ENCODE data around the gene PRDX5.

PRDX5 gene

DNA sequence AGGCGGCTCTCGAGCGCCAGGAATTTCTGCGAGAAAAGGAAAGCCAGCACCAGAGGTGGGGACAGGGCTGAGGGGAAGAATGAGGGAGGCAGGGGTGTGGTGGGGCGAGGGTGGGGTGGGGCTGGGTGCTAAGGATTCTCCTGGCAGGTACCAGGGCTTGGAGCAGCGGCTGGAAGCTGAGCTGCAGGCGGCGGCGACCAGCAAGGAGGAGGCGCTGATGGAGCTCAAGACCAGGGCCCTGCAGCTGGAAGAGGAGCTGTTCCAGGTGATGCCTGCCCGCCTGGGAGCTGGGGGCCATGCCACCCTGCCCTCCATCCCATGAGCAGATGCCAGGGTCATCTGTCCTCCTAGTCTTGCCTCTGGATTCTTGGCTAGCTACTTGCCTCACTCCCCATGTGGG, 31.5 kb downstream of the PRDX5 start:
- DNase-seq: no peak

DNA sequence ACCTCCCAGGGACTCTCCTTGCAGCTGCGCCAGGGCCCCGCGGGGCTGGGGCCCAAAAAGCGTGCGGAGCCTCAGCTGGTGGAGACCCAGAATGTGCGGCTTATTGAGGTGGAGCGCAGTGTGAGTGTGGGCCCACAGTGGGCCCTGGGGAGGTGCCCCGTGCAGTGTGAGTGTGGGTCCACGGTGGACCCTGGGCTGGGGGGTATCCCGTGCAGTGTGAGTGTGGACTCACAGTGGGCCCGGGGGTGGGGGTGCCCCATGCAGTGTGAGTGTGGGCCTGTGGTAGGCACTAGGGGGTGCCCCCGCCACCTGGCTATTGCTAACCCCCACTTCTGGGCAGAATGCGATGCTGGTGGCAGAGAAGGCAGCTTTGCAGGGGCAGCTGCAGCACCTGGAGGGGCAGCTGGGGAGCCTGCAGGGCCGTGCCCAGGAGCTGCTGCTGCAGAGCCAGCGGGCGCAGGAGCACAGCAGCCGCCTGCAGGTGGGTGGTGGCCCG, 33.3 kb downstream of the PRDX5 start:
- DNase-seq: no peak

DNA sequence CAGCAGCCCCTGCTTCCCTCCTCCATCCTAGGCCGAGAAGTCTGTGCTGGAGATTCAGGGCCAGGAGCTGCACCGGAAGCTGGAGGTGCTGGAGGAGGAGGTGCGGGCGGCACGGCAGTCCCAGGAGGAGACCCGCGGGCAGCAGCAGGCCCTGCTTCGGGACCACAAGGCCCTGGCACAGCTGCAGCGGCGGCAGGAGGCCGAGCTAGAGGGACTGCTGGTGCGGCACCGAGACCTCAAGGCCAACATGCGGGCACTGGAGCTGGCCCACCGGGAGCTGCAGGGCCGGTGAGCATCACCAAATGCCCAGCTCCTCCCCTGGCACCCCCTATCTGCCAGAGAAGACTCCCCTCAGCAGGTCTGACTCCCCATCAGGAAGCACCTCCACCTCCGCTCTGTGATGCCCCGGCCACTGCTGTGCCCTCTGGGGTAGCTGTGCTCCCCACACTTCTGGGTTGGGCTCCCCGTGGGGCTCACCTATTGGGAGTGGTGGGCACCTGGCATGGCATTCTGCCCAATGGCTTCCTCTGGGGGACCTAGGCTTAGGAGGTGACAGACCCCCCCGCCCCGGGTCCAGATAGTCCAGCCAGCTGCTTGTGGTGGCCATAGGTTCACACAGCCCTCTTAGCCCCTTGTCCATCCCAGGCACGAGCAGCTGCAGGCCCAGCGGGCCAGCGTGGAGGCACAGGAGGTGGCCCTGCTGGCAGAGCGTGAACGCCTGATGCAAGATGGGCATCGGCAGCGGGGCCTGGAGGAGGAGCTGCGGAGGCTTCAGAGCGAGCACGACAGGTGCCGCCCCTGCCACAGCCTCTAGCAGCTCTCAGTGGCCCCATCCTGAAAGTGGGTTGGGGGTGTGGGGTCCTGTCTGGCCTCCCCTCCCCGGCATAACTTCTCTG, 34.4 kb downstream of the PRDX5 start:
- no peak for DNase-seq

DNA sequence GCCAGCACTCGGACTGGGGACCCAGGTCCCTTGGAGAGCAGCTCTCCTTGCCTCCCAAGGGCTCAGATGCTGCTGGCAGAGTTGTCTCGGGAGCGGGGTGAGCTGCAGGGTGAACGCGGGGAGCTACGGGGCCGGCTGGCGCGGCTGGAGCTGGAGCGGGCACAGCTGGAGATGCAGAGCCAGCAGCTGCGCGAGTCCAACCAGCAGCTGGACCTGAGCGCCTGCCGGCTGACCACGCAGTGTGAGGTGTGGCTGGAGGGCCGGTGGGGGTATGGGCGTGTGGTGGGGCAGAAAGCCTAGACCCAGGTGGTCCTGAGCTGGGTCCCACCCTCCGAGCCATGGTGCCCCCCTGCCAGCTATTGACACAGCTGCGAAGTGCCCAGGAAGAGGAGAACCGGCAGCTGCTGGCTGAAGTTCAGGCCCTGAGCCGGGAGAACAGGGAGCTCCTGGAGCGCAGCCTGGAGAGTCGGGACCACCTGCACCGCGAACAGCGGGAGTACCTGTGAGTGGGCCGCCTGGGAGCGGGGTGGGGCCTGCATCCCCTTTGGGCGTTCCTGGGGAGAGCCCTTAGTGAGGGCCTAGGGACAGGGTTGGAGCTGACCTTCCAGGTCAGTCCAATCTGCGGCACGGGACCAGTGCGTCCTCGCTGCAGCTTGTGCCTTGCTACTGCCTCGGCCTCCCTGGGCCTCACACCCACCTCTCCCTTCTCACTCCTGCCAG, 35.2 kb downstream of the PRDX5 start:
- DNase-seq: no peak

DNA sequence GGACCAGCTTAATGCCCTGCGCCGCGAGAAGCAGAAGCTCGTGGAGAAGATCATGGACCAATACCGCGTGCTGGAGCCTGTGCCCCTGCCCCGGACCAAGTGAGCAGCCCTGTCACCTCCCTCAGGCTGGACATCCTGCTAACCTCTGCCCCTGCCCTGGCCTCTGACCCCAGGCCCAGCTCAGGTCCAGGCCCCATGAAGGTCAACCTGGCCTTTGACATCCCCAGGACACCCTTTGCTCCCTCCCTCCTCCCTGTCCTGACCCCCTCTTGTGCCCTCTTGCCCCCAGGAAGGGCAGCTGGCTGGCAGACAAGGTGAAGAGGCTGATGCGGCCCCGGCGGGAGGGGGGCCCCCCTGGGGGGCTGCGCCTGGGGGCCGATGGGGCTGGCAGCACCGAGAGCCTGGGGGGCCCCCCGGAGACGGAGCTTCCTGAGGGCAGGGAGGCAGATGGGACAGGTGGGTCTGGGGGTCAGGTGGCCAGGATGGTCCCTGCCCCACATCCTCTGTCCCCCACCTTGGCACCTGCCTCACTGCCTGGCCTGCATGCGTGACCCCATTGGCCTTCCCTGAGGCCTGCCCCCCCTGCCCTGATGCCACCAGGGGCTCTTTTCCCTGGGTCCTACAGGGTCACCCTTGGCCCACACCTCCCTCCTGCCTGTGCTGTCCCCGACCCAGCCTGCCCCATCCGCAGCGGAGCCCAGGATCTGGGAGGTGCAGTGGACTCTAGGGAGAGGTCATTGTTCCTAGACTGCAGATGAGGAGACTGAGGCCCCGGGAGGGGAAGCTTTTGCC, 36.0 kb downstream of the PRDX5 start:
- no peak for DNase-seq

DNA sequence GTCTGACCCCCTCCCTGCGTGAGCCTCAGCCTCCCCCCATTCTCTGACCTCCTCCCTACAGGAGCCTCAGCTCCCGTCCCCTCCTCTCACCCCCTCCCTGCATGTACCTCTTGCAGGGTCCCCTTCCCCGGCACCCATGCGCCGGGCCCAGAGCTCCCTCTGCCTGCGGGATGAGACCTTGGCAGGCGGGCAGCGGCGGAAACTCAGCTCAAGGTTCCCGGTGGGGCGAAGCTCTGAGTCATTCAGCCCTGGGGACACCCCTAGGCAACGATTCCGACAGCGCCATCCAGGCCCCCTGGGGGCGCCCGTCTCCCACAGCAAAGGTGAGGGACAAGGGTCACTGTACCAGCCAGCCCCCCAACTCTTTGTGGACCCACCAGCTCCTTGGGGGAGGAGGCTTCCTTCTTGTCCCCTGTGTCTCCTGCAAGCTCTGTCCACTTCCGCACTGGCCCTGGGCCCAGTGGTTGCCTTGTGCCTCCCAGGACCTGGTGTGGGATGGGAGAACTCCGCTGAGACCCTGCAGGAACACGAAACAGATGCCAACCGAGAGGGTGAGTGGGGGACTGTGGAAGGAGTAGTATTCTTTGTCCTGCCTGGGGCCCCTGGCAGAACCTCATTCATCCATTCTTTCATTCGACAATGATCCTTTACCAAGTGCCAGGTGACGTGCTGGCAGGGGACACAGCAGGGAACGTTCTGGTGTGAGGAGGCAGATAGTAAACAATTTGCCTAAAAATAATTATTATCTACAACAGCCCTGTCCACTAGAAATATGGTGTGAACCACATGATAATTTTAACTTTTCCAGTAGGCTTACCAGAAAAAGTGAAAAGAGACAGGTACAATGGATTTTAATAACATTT, 37.4 kb downstream of the PRDX5 start:
- peak; percentile 52 to 86 for DNase-seq

DNA sequence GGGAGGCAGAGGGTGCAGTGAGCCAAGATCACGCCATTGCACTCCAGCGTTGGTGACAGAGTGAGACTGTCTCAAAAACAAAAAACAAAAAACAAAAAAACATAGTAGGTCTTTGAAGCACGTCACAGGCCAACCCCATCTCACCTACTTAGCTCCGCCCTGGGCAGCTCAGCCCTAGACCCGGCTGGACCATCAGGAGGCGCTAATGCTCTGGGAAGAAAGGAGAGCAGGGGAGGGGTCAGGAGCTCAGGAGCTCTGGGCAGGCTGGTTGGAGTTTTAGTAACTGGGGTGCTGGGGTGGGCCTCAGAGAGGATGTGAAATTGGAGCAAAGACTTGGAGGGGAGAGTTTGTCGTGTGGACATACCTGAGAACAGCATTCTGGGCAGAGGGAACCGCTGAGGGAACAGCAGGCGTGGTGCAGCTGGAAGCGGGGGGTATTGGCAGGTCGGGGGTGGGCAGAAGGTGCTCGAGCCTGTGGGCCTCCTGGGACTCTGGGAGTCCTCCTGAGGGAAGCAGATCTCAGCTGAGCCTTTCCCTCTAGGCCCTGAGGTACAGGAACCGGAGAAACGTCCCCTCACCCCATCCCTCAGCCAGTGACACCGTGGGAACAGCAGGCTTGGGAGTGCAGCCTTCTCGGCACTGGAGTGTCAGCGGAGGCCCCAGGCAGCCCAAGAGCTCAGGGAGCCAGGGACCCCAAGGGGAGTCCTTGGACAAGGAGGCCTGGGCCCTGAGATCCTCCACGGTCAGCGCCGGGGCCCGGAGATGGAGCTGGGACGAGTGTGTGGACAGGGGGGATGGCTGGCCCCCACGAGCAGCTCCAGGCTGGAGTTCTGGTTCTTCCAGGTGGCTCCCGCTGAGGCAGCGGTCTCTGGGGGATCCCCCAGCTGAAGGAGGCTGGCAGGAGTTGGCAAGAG, 38.8 kb downstream of the PRDX5 start:
- no peak for DNase-seq

DNA sequence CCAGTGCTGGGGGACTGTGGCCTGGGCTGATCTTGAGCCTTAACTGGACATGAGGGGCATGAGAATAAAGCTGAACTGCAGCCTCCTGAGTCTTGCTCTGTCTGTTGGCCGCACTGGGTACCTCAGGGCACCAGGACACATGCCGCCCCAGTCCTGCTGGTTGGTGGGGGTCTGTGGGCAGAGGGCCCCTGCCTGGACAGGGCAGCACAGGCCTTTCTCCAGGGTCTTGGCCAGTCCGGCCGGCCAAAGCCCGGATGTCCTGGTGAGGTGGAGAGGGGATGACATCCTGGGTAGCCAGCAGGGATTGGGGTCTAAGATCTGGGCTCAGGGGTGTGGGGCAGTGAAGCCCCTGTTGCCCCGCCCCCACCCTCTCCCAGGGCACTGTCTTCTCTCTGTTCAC, 39.5 kb downstream of the PRDX5 start:
- no peak for DNase-seq

DNA sequence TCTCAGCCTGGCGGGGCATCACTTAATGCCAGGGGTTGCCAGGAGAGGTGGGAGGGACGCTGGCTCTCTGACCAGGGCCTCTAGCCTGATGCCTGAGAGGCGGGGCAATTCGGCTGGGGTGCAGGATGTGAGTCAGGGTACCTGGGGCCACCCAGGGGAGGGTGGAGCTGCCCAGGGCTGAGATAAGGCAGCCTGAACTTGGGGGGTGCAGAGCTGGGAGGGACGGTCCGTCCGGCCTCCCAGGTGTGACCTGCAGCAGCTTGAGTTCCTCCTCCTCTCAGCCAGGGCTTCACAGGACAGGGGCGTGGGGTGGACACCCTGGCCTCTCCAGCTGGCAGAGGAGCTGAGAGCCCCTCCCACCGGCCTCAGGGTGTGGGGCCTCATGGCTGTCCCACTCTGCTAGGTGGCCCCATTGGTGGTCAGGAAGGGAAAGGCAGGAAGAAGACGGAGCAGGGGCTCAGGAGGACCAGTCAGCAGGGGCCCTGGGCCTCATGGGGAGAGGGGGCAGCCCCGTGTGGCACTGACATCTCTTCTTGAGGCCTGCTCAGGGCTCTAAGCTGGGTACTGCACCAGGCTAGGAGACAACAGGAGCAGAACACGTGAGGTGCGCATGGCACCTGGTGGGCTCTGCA, 40.1 kb downstream of the PRDX5 start:
- no peak for DNase-seq

DNA sequence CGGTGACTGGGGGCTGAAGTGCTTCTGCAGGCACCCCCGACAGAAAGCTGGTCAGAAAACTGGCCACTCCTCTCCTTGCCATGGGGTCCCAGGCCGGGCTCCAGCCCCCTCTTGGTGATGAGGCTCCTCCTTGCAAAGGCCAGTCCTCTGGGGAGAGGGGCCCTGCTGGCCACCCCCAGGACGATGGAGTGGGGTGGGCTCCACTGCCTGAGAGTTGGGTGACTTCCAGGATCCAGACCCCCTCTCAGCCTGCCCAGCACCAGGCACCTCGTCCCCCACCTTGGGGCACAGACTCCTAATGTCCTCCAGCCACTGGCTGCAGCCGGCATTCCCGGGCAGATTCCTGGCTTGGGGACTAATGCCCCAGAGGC, 40.6 kb downstream of the PRDX5 start:
- no peak for DNase-seq

DNA sequence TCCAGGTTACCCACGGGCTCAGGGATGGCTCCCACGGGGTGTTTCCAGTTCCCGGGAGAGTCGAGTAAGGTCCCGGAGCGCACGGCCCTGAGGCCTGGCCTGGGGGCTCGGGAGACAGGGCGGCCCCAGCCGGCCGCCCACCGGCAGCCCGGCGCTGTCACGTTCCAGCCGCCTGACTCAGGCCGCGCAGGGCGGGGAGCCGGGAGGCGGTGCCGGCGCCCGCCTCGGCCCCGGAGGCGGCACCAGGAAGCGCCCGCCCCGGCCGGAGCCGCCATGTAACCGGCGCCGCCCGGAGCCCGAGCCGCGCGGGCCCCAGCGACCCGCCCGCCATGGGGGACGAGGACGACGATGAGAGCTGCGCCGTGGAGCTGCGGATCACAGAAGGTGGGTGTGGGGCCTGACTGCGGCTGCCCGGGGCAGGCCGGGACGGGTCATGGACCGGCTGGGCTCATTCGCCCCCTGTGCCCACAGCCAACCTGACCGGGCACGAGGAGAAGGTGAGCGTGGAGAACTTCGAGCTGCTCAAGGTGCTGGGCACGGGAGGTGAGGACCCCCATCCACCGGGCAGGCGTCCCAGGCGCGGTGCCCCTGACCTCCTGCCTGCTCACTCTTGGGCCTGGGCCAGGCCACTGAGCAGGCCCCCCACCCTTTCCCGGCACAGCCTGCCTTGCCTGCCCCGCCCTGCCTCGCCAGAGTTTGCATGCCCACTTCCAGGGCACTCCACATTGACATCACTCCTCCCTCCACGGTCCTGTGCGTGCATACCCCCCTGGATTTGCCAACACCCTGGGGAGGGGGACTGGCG, 41.2 kb downstream of the PRDX5 start, which contains the start of gene RPS6KA4:
Gene RPS6KA4 (plus strand): TSS at position 256 of the 805 bp plus-strand sequence. CDS start 74 bp downstream, at position 330.
- peak in 1 of 2 donors; percentile 13 for DNase-seq

DNA sequence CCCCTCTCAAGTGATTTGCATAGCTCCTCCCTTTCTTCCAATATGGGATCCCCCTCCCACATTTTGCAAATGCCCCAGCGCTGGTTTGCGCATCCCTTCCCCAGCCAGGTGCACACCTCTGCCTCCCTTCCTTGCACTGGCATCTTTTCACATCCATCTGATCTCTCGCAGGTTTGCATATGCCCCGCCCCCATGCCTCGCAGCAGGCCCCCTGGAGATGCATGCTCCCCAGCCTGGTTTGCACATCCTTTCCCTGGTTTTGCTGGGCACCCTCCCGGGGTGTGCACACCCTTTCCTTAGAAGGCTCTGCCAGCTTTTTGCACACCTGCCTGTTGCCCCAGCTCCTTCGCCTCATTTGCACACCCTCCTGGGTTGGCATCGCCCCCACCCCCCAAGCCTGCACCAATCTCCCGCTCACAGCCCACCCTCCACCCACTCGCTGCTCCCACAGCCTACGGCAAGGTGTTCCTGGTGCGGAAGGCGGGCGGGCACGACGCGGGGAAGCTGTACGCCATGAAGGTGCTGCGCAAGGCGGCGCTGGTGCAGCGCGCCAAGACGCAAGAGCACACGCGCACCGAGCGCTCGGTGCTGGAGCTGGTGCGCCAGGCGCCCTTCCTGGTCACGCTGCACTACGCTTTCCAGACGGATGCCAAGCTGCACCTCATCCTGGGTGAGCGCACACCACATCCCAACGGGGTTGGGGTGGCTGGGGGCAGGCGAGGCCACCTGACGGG, 42.0 kb downstream of the PRDX5 start:
- DNase-seq: no peak

DNA sequence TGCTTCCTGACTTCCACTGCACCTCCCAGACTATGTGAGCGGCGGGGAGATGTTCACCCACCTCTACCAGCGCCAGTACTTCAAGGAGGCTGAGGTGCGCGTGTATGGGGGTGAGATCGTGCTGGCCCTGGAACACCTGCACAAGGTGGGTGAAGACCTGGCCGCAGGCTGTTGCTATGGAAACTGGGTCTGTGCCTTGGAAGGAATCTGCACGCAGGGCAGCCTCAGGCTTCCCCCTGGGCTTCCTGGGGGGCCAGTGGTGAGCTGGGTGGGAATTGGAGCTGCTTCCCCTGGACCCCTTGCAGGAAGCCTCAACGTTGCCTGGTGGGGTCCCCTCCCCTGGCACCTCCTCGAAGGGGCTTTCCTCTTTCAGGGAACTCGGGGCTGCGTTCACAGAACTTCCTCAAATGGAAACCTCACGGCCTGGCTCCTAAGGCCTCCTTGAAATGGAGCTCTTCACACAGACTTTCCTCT, 42.6 kb downstream of the PRDX5 start:
- no peak for DNase-seq

DNA sequence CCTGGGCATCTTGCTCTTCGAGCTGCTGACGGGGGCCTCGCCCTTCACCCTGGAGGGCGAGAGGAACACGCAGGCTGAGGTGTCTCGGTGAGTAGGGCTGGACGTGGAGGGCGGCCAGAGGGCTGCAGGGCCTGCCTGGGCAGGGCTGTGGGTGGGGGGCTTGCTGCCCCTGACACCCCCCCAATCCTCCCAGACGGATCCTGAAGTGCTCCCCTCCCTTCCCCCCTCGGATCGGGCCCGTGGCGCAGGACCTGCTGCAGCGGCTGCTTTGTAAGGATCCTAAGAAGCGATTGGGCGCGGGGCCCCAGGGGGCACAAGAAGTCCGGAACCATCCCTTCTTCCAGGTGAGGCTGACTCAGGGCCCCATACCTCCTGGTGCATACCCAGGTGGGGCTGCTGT, 43.7 kb downstream of the PRDX5 start:
- no peak for DNase-seq

DNA sequence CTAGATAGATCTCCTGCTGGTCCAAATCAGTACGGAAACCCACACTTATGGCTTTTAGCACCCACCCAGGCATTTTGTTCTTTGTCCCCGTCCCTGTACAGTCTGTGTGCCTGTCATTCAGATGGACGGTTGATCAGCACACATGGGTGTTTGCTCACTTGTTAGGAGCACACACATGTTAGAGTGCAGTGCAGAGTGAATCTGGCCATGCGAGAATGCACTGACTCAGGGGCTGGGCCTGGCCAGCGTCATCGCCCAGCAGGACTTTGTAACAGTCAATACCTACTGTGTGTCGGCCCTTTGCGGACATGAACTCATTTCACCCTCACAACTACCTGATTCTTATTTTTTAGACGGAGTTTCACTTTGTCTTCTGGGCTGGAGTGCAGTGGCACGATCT, 44.4 kb downstream of the PRDX5 start:
- no peak for DNase-seq

DNA sequence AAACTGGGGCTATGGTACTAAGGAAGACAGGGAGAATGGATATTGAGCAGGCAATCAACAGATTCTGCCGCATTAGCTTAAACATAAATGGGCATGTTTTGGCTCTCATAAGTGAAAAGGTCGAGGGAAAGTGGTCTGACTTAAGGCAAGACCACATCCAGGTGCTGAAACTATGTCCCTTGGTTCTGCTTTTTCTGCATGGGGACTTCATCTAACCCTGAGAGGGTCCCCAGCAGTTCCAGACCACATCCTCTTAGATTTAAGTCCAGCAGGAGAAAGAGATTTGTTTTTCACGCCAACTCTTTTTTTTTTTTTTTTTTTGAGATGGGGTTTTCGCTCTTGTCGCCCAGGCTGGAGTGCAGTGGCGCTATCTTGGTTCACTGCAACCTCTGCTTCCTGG, 46.5 kb downstream of the PRDX5 start:
- DNase-seq: no peak

DNA sequence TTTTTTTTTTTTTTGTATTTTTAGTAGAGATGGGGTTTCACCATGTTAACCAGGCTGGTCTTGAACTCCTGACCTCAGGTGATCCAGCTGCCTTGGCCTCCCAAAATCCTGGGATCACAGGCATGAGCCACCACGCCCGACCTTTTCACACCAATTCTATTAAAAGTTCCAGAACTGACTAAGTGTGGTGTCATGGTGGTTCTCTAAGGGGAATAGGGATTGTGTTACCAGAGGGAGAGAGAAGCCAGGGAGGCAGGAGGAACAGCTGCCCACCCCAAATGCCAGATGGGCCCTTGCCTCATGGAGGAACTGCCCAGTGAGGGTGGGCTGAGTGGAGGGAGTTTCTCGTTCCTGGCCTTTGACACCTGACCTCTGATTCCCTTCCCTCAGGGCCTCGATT, 47.0 kb downstream of the PRDX5 start:
- DNase-seq: no peak

DNA sequence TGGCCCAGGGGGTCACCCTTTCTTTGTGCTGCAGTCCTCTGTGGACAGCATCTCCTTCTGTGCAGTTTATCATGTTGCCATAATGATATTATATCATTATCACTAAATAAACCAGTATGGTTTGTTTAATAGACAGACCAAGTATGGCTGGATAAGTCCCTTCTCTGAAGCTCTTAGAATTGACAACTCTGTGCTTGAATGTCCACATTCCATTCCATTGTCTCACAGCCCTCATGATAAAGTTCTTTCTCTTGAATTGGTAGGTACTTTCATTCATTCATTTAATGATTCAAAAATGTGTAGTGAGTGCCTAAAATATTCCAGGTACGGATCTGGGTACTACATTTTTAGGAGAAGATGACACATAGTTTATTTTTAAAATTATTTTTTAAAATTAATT, 48.8 kb downstream of the PRDX5 start:
- DNase-seq: no peak

Measured in bone marrow (tissue), 2 donors.